H1 (cell line): ENCODE results near the gene PCSK9. TPM values are rescaled to one million over a fixed set of nuclear protein-coding genes. Genes with fewer than 3 reads are reported as not detected.

ENCODE experiments used
- CTCF ChIA-PET: fragments of 300-600 bp; sonication (Branson Sonifier 250); formaldehyde crosslinking; loops from one replicate; lab custom pipeline; 2021; ENCODE audit not compliant: partially characterized antibody; lab: Charles Lee
- POLR2A ChIA-PET: fragments of 300-600 bp; sonication (Branson Sonifier 250); formaldehyde crosslinking; loops from one replicate; lab custom pipeline; 2021; ENCODE audit warnings: inconsistent platforms; ENCODE audit not compliant: partially characterized antibody; lab: Charles Lee
- DNase-seq, 2 experiments: peaks; one replicate each; pipeline versions ENCODE4 v3.0.0 to v3.0.0-alpha.2; 2010 to 2022; ENCODE audit warnings: low spot score in 2 of 2, low read depth in 1 of 2, mixed read lengths in 1 of 2
- FAIRE-seq: peaks from 2 replicates; lab custom pipeline; 2011; peaks lifted over from hg19 to GRCh38; lab: Jason Lieb, UNC
- H2AFZ ChIP-seq: 2 replicates; pipeline ENCODE4 v1.8.1; 2012; ENCODE audit warnings: low read length, inconsistent platforms
- H2AK5ac ChIP-seq: 2 replicates; pipeline ENCODE4 v1.6.1; 2013; ENCODE audit warnings: low read depth, low read length
- H2BK120ac ChIP-seq: replicated peaks from 2 replicates; pipeline ENCODE3; 2013; ENCODE audit warnings: low read depth, low read length, inconsistent platforms
- H2BK12ac ChIP-seq: 2 replicates; pipeline ENCODE4 v1.6.1; 2013; ENCODE audit warnings: low read depth, low read length
- H2BK15ac ChIP-seq: 2 replicates; pipeline ENCODE4 v1.6.1; 2013; ENCODE audit warnings: low read length
- H2BK20ac ChIP-seq: 2 replicates; pipeline ENCODE4 v1.6.1; 2013; ENCODE audit warnings: low read length
- H2BK5ac ChIP-seq: 2 replicates; pipeline ENCODE4 v1.6.1; 2013; ENCODE audit warnings: low read depth, low read length
- H3K14ac ChIP-seq: 2 replicates; pipeline ENCODE4 v1.6.1; 2013; ENCODE audit warnings: inconsistent platforms; ENCODE audit not compliant: insufficient read length
- H3K18ac ChIP-seq: 2 replicates; pipeline ENCODE4 v1.6.1; 2013; ENCODE audit warnings: low read length; ENCODE audit errors: extremely low read depth
- H3K23ac ChIP-seq: 2 replicates; pipeline ENCODE4 v1.6.1; 2013; ENCODE audit warnings: inconsistent platforms; ENCODE audit not compliant: insufficient read length
- H3K23me2 ChIP-seq: 2 replicates; pipeline ENCODE4 v1.6.1; 2013; ENCODE audit warnings: low read depth, low read length
- H3K27ac ChIP-seq: 2 replicates; pipeline ENCODE4 v1.6.1; 2011; ENCODE audit warnings: low read depth, low read length, inconsistent platforms
- H3K27me3 ChIP-seq, 4 experiments: replicated peaks in 1 of 4; 1 replicate in 1 of 4; 2 replicates in 3 of 4; pipeline versions ENCODE4 v1.6.1 to v1.8.1; 2011 to 2013; ENCODE audit warnings: low read length in 3 of 4, mild to moderate bottlenecking in 3 of 4, inconsistent platforms in 2 of 4, mixed read lengths in 2 of 4, moderate library complexity in 1 of 4; ENCODE audit not compliant: control insufficient read depth in 3 of 4, insufficient read depth in 3 of 4; ENCODE audit errors: extremely low read depth in 1 of 4
- H3K36me3 ChIP-seq, 4 experiments: 2 replicates each; pipeline versions ENCODE4 v1.6.1 to v1.8.1; 2011 to 2013; ENCODE audit warnings: mild to moderate bottlenecking in 4 of 4, low read length in 3 of 4, moderate library complexity in 2 of 4, control low read depth in 1 of 4, inconsistent platforms in 1 of 4; ENCODE audit not compliant: insufficient read depth in 4 of 4, control insufficient read depth in 2 of 4
- H3K4ac ChIP-seq: replicated peaks from 2 replicates; pipeline ENCODE3; 2013; ENCODE audit warnings: low read length, low read depth, mixed read lengths, inconsistent platforms; ENCODE audit not compliant: insufficient read length
- H3K4me1 ChIP-seq, 4 experiments: replicated peaks in 1 of 4; 1 replicate in 1 of 4; 2 replicates in 3 of 4; pipeline versions ENCODE4 v1.6.1 to v1.8.1; 2011 to 2013; ENCODE audit warnings: low read length in 3 of 4, inconsistent platforms in 2 of 4, mixed read lengths in 1 of 4; ENCODE audit not compliant: insufficient read depth in 4 of 4, control insufficient read depth in 3 of 4
- H3K4me2 ChIP-seq, 2 experiments: 2 replicates each; pipeline versions ENCODE4 v1.6.1 to v1.8.1; 2011 to 2013; ENCODE audit warnings: low read depth in 2 of 2, low read length in 2 of 2, control low read depth in 1 of 2, inconsistent platforms in 1 of 2, mild to moderate bottlenecking in 1 of 2; ENCODE audit not compliant: insufficient read depth in 1 of 2
- H3K4me3 ChIP-seq, 4 experiments: fragments of 200-600, 300-600 bp in 1 of 4; sonication (generic), shearing (Covaris generic), sonication (Bioruptor Twin) in 1 of 4; 2 replicates each; pipeline versions ENCODE4 v1.5.1 to v1.8.1; 2011 to 2016; ENCODE audit warnings: low read length in 4 of 4, low read depth in 3 of 4, control low read depth in 2 of 4, inconsistent platforms in 2 of 4, mild to moderate bottlenecking in 2 of 4, mixed read lengths in 1 of 4, moderate library complexity in 1 of 4; ENCODE audit not compliant: insufficient read depth in 2 of 4; ENCODE audit errors: extremely low read depth in 1 of 4
- H3K56ac ChIP-seq: replicated peaks from 2 replicates; pipeline ENCODE3; 2013; ENCODE audit warnings: low read depth, mild to moderate bottlenecking, mixed read lengths, low read length, inconsistent platforms; ENCODE audit not compliant: insufficient read length
- H3K79me1 ChIP-seq: 2 replicates; pipeline ENCODE4 v1.6.1; 2013; ENCODE audit warnings: low read depth, low read length, control low read depth
- H3K79me2 ChIP-seq, 2 experiments: 2 replicates each; pipeline versions ENCODE4 v1.6.1 to v1.8.1; 2012 to 2013; ENCODE audit warnings: low read length in 2 of 2, mild to moderate bottlenecking in 2 of 2, inconsistent platforms in 1 of 2; ENCODE audit not compliant: insufficient read depth in 2 of 2, control insufficient read depth in 1 of 2
- H3K9ac ChIP-seq, 4 experiments: replicated peaks in 1 of 4; 1 replicate in 1 of 4; 2 replicates in 3 of 4; pipeline versions ENCODE4 v1.6.1 to v1.8.1; 2011 to 2013; ENCODE audit warnings: low read depth in 3 of 4, low read length in 3 of 4, control low read depth in 2 of 4, mild to moderate bottlenecking in 2 of 4, moderate library complexity in 2 of 4, inconsistent platforms in 1 of 4; ENCODE audit errors: extremely low read depth in 1 of 4
- H3K9me3 ChIP-seq, 2 experiments: 2 replicates each; pipeline versions ENCODE4 v1.6.1 to v1.8.1; 2012 to 2013; ENCODE audit warnings: mild to moderate bottlenecking in 2 of 2, moderate library complexity in 2 of 2, control low read depth in 1 of 2, inconsistent platforms in 1 of 2, low read depth in 1 of 2, low read length in 1 of 2, mixed read lengths in 1 of 2; ENCODE audit not compliant: insufficient read depth in 2 of 2
- H4K20me1 ChIP-seq, 2 experiments: replicated peaks in 1 of 2; 2 replicates each; pipeline versions ENCODE3 to v1.8.1; 2011 to 2013; ENCODE audit warnings: inconsistent platforms in 2 of 2, low read length in 2 of 2, mild to moderate bottlenecking in 1 of 2; ENCODE audit not compliant: insufficient read depth in 2 of 2, control insufficient read depth in 1 of 2
- H4K5ac ChIP-seq: 2 replicates; pipeline ENCODE4 v1.6.1; 2013; ENCODE audit warnings: low read length, low read depth, mixed read lengths, inconsistent platforms; ENCODE audit not compliant: insufficient read length
- H4K8ac ChIP-seq: 2 replicates; pipeline ENCODE4 v1.8.0; 2013; ENCODE audit warnings: mild to moderate bottlenecking, moderate library complexity, low read length, inconsistent platforms; ENCODE audit not compliant: insufficient read depth; ENCODE audit errors: extremely low read depth
- H4K91ac ChIP-seq: replicated peaks from 2 replicates; pipeline ENCODE3; 2013; ENCODE audit warnings: low read length, mixed read lengths, inconsistent platforms; ENCODE audit not compliant: insufficient read length
- BACH1 ChIP-seq: IDR thresholded peaks from 2 replicates; pipeline ENCODE4 v1.6.1; 2012; ENCODE audit warnings: low read length, improper control_type of control experiment
- CHD2 ChIP-seq: IDR thresholded peaks from 2 replicates; pipeline ENCODE4 v1.6.1; 2012; ENCODE audit warnings: low read length, improper control_type of control experiment
- GTF2F1 ChIP-seq: IDR thresholded peaks from 2 replicates; pipeline ENCODE4 v1.6.1; 2012; ENCODE audit warnings: low read depth, low read length, improper control_type of control experiment, borderline replicate concordance
- KDM1A ChIP-seq: fragments of 200-600, 300-600 bp; sonication (generic); IDR thresholded peaks from 2 replicates; pipeline ENCODE4 v1.7.1; 2016; ENCODE audit warnings: mild to moderate bottlenecking, low read length, borderline replicate concordance
- POLR2AphosphoS5 ChIP-seq: IDR thresholded peaks from 2 replicates; pipeline ENCODE4 v1.6.1; 2011; ENCODE audit warnings: low read depth, low read length
- RBBP5 ChIP-seq: IDR thresholded peaks from 2 replicates; pipeline ENCODE4 v1.7.1; 2012; ENCODE audit warnings: low read depth, mild to moderate bottlenecking, inconsistent platforms, low read length, moderate library complexity, borderline replicate concordance
- RXRA ChIP-seq: IDR thresholded peaks from 2 replicates; pipeline ENCODE4 v1.6.1; 2011; ENCODE audit warnings: low read depth, mild to moderate bottlenecking, low read length, moderate library complexity; ENCODE audit not compliant: insufficient read depth
- SIX5 ChIP-seq: IDR thresholded peaks from 2 replicates; pipeline ENCODE4 v1.6.1; 2011; ENCODE audit warnings: mild to moderate bottlenecking, low read depth, low read length
- TEAD4 ChIP-seq: IDR thresholded peaks from 2 replicates; pipeline ENCODE4 v1.6.1; 2012; ENCODE audit warnings: low read depth, low read length, inconsistent platforms, mixed read lengths
- USF2 ChIP-seq: IDR thresholded peaks from 2 replicates; pipeline ENCODE4 v1.6.1; 2011; ENCODE audit warnings: low read length, improper control_type of control experiment
- ZNF274 ChIP-seq: IDR thresholded peaks from 2 replicates; pipeline ENCODE4 v1.7.0; 2012; ENCODE audit warnings: low read length, borderline replicate concordance; ENCODE audit errors: extremely low read depth
- WGBS, 2 experiments: shearing (Covaris generic) in 1 of 2; methylation state at CpG; one replicate each; pipeline versions ENCODE4 v1.1.6 to v1.1.7; 2013 to 2015; ENCODE audit warnings: low lambda C conversion rate in 2 of 2, mixed read lengths in 2 of 2, inconsistent platforms in 1 of 2, low coverage in 1 of 2, missing lambda C conversion rate in 1 of 2; ENCODE audit not compliant: insufficient replicate concordance in 2 of 2, insufficient coverage in 1 of 2, insufficient read length in 1 of 2; ENCODE audit errors: extremely low coverage in 1 of 2, missing lambda C conversion rate in 1 of 2; 5-methylcytosine and 5-hydroxymethylcytosine counted together
- polyA plus RNA-seq, 7 experiments: library from polyadenylated mRNA; depleted of rRNA in 3 of 7; stranded (reverse) in 5 of 7; unstranded in 2 of 7; fragments of >200 nt in 5 of 7; fragments of 200-250 nt in 2 of 7; gene quantifications; 1 replicate in 5 of 7; 2 replicates in 1 of 7; 4 replicates in 1 of 7; pipeline versions ENCODE4 v1.2.1 to v1.2.3, GENCODE V29; 2011 to 2013; ENCODE audit warnings: missing spikeins in 2 of 7, mixed read lengths in 2 of 7
- total RNA-seq: library from RNA; stranded (reverse); fragmentation: NEBNext Ultra II Directional; extraction: Animal tissue kit (Norgen Biotek cat#: 25700); gene quantifications from 2 replicates; pipeline ENCODE4 v1.2.1, GENCODE V29; 2021

PCSK9 gene
- total and polyA plus RNA-seq, 2 of the 8 experiments (the other 6 are each of a cell fraction or from before 2014, with no cell fraction given): 22.3 to 32.3 TPM

GRCh38 chr1:55000110-55001085 is 39.0 kb upstream of the PCSK9 start:
- Histone ChIP-seq H3K79me1 (no peaks in the 10 kb centered on the region), H4K91ac (no peak overlapping the region), H3K4ac (no peak overlapping the region), H3K4me2 (no peak overlapping the region), H3K9ac (no peak overlapping the region), H2BK20ac (no peak overlapping the region), H3K23me2 (peaks cover 11% of the 10 kb centered on the region; the same call in 1 of the 2 replicates), H3K23ac (no peak overlapping the region), H2BK15ac (no peak overlapping the region), H3K56ac (no peak overlapping the region), H3K14ac (no peak overlapping the region), H4K8ac (no peak overlapping the region; the same call in 1 of the 2 replicates), H4K5ac (no peak overlapping the region), H3K27ac (no peak overlapping the region), H3K4me1 (peaks cover 4 to 15% (median 12%) of the 10 kb centered on the region in 4 experiments), H3K18ac (no peak overlapping the region), H3K36me3 (no peaks in the 10 kb centered on the region), H2AK5ac (no peak overlapping the region), H2AFZ (no peak overlapping the region), H3K79me2 (no peaks in the 10 kb centered on the region; a peak in 1 of 4 replicates), H3K4me3 (no peak overlapping the region), H4K20me1 (peaks cover 0 to 4% of the 10 kb centered on the region in 2 experiments), H2BK5ac (no peak overlapping the region), H3K27me3 (peaks cover 4 to 58% (median 42%) of the 10 kb centered on the region in 4 experiments), H3K9me3 (no peaks in the 10 kb centered on the region), H2BK12ac (no peak overlapping the region), H2BK120ac (no peak overlapping the region)
- 61% methylated on average over 7 of the region's 8 CpGs; no CpG with 5 or more reads in 1 of the 2 experiments for WGBS, 2 experiments
- ChIA-PET POLR2A (interaction anchor here (1.1 kb wide), 1 partner anchor 9 kb away, joined by 3 read pairs; no protein-coding TSS in a partner anchor), CTCF (interaction anchor here (0.7 to 11.0 kb wide), 13 partner anchors 10 to 588 kb away, joined by 3 to 511 read pairs (median 3); partner anchors contain the start of gene DHCR24)
- FAIRE-seq (no peak), DNase-seq (no peak)
- TF ChIP-seq POLR2AphosphoS5: peak; percentile 85
- TF ChIP-seq GTF2F1: no peak
- no peak for TF ChIP-seq KDM1A
- no peak for TF ChIP-seq SIX5
- no peak for TF ChIP-seq RBBP5
- TF ChIP-seq TEAD4: no peak
- TF ChIP-seq CHD2: no peak
- TF ChIP-seq RXRA: peak; percentile 69; the same call in 1 of the 2 replicates
- no peak for TF ChIP-seq ZNF274
- TF ChIP-seq BACH1: no peak
- no peak for TF ChIP-seq USF2
